HG02981 (cell line): ENCODE measurements around the gene POU2F2.
"Not testable (repeated sequence)": the region's sequence is repeated elsewhere in the genome, so short reads cannot be mapped to it uniquely, and the experiment has no call there.

ENCODE experiments used
- ATAC-seq: cut with Tn5 transposase; IDR thresholded peaks from one replicate; pipeline ENCODE4 v1.9.1; 2021; ENCODE audit warnings: mild to moderate bottlenecking, moderate library complexity; ENCODE audit not compliant: unreplicated experiment

Gene POU2F2

DNA sequence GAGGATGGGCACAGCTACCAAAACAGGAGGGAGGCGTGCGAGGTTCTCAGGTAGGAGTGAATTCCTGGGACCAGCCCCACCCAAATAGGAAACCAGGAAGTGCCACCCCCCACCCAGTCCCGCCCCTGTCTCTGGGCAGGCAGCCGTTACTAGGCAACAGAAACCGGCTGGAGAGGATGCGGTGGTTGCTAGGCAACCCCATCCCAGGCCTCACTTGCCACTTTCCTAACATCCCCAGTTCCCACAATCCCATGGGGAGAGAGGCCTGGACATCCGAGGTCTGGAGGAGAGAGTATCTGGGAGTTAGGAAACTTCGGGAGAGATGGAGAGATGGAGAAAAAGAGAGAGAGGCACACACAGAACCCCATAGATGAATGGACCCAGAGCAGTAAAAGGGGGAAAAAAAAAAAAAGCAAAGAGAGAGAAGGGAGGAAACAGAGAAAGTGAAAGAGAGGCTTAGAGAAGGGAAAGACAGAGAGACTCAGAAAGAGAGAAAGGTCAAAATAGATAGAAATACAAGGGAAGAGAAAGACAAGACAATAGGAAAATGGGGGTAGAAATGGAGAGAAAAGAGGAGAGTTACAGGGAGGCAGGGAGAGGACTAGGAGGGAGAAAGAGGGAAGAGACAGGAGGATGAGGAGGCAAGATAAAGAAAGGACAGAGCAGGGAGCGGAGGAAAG lies 66.0 kb downstream of the POU2F2 start:
- no peak for ATAC-seq

GRCh38 chr19:42065511-42065910 lies 66.7 kb downstream of the POU2F2 start:
- no peak for ATAC-seq

DNA sequence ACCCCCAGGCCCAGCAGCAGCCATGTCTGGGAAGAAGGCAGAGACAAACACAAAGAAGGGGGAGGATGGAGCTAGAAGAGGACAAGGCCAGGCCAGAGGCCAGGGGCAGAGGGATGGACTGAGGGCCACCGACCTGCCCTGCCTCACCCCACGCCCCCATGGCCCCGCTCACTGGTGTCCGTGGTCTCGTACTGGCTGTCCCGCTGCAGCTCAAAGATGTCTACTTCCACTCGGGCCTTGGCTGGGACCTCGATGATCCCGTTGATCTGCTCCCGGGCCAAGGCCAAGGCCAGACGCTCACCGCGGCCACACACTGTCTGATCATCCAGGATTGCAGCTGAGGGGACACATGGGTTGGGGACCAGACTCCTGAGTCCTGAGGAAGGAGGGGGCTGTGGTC lies 67.2 kb downstream of the POU2F2 start:
- no peak for ATAC-seq

- no peak for ATAC-seq
These were observed 67.8 kb downstream of the POU2F2 start for GRCh38 chr19:42064432-42064831.

DNA sequence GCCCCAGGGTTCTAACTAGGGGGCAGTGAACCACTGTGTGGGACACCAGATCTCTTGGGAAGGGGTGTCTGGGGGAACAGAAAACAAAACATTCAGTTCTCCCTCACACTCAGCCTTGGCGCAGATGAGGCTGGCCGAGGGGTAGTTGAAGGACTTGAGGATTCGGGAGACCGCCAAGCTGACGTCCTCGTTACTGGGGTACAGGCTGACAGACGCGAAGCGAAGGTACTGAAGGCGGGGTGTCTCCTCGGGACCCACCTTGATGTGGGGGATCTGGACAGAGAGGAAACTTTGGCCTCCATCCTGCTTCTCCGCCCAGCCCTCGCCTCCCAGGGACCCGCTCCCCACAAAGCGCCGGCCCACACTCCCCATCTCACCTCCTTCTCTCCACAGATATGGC lies 69.9 kb downstream of the POU2F2 start:
- ATAC-seq, result no peak

DNA sequence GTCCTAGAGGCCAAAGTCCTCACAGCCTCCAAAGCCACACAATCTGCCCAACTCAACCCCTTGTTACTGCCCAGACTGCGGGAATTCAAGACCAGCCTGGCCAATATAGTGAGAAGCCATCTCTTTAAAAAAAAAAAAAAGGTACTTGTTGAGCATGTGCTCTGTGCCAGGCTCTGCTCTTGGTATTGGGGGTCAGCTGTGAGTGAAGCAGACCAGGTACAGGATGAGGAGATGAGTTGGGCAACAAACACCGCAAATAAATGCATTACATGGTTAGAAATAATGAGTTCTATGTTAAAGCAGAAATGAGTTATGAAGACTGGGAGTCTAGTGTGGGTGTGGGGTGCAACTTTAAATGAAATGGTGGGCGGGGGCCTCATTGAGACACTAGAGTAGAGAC lies 72.1 kb downstream of the POU2F2 start:
- no peak for ATAC-seq

DNA sequence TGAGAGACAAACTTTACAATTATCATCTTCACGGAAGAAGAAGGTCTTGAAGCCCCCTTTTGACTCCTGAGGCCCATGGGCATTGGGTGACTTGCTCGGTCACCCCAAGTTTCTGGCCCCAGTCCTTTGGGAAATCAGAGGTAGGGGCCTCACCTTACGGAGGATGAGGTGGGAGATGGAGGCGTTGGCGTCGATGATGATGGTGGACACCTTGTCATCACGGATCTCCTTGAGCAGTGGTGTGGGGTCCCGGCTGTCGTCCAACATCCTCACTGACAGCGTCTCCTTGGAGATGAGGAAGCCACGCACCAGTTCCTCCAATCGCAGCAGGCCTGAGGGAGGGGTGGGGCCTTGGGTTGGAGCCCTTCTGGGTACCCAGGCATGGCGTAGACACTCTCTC lies 73.0 kb downstream of the POU2F2 start:
- no peak for ATAC-seq

GRCh38 chr19:42057846-42058245 lies 74.4 kb downstream of the POU2F2 start:
- no peak for ATAC-seq

GRCh38 chr19:42054205-42054604 lies 78.0 kb downstream of the POU2F2 start:
- ATAC-seq, result no peak

DNA sequence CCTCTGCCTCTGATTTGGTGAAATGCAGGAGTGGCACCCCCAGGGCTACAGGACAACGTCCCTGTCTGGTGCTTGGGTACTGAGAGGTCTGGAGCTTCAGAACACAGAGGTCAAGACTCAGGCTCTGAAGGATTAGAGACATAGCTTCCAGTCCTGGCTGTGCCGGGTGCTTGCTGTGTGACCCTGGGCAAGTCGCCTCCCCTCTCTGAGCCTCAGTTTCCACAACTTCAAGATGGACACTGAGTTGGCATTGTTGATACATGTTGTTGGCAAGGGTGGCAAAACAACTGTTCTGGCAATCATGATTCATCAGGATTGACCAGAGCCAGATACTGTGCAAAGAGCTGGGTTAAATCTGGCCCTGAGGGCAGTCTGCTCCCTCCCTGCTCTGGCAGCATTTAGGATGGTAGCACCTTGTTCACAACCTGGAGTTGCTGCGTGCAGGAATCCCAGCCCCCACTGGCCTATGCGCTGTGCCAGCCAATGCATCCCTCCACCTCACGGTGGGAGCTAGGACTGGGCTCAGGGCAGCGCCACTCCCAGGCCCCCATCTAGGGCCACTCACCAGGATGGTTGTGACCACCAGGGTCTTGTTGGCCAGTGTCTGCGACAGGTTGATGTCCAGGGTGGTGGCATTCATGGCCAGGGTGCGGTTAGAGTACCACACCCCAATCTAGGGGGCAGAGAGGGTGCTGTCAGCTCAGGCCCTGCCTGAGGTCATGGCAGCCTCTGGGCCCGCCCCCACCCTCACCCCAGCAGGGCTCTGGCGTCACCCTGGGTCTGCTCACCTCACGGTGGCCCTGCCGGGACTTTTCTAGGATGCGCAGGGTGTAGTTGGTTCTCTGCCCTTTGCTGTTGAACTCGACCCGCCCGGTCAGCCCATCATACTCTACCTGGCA lies 79.0 kb downstream of the POU2F2 start:
- ATAC-seq, result no peak

DNA sequence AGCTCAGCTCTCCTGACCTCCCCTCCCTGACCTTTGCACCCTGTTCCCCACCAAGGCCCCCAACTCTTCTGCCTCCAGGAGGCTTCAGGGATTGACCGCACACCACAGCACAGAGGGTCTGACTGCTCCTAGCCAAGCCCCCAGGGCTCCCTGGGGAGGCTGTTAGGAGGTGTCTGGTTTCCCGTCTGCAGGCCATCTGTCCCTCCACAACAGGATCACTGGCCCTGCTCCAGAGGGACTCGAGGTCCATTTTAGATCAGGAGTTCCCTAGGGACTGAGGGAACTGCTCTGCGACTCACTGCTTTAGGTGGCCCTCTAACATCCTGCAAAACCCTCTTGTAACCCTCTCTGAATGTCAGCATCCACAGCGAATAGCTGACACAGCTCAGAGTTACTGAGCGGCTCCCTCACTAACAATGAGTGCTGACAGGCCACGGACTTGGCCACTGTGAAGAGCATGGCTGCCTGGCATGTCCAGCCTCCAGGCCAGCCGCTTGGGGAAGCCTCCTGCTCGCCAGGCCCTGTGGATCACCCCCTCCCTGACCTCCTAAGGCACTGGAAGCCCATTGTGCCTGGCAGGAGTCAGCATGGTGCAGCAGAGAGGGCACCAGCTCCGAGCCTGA lies 79.9 kb downstream of the POU2F2 start:
- ATAC-seq, result no peak

- ATAC-seq, result no peak
These were observed 80.8 kb downstream of the POU2F2 start for GRCh38 chr19:42051166-42052115.

- ATAC-seq, result no peak
These were observed 83.3 kb downstream of the POU2F2 start for GRCh38 chr19:42048992-42049391.

DNA sequence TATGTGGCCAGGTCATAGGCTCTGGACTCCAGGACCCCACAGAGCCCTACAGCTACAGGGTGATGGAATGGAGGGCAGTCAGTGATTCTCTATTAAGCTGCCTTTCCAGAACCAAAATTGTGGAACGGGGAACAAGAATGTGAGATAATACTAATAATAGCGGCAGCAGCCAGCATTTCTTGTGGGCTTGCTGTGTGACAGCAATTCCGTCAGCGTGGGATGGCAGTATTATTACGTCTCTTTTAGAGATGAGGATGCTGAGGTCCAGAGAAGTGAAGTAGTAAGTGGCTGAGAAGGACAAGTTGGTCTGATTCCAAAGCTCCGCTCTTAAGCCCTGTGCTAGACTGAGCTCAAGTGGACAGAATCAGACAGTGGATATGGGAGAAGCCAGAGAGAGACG lies 86.7 kb downstream of the POU2F2 start:
- ATAC-seq, result no peak

DNA sequence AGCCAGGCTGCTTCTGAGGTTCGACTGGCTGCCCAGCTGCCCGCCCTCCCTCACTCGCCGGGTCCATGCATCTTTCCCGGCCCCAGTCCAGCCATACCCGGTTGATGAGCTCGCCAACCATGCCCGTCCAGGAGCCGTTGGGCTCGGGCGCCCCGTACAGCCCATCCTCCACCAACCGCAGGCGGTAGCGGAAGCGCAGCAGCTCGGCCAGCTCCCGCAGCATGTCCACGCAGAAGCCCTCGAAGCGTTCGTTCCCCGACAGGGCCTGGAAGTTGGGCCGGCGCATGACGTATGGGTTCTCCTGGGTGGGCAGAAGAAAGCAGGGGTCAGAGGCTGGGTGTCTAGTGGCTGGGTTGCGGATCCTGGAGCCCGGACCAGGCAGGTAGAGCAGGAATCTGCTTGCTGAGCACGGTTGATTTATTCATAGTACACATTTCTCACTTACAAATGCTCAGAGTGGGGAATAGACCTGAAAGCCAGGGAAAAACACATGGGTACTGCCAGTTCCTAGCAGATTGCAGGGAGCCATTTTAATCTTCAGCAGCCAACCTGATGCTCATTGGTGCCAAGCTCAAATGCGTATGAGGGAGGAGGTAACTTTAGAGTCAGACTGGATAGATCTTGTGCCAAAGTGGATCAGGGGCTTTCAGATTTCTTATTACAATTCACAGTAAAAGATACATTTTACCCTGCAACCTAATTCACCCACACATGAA lies 89.6 kb downstream of the POU2F2 start:
- ATAC-seq, result no peak

DNA sequence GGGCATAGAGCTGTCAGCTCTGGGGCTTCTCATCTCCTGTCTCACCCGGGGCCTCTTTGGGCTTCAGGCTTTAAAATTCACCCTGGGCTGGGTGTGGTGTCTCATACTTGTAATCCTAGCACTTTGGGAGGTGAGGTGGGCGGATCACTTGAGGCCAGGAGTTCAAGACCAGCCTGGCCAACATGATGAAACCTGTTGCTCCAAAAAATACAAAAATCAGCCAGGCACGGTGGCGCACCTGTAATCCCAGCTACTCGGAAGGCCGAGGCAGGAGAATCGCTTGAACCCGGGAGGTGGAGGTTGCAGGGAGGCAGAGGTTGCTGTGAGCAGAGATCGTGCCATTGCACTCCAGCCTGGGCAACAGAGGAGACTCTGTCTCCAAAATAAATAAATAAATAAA lies 91.8 kb downstream of the POU2F2 start:
- not testable (repeated sequence) for ATAC-seq

GRCh38 chr19:42040031-42040430 lies 92.2 kb downstream of the POU2F2 start:
- no peak for ATAC-seq

DNA sequence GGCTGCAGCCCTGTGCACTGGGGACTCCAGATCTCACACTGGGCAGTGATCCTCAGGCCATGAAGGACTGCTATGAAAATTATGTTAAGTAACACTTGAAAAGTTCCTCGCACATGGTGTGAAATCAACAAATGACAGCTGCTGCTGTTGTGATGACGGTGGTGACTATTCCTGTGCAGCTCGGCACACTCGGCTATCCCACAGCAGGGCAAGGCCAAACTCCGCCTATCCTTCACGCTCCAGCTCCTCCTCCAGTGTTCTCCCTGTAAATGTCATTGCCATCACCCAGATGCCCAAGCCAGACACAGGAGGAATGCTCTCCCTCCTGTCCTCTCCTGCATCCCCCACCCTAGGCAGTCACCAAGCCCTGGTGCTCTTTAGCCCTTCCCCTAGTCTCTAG lies 93.6 kb downstream of the POU2F2 start:
- no peak for ATAC-seq

- ATAC-seq, result no peak
These were observed 94.6 kb downstream of the POU2F2 start for GRCh38 chr19:42037649-42038048.
